ENCODE results near the gene SELENOF. TPM values are rescaled to one million over a fixed set of nuclear protein-coding genes. Genes with fewer than 3 reads are reported as not detected.

SELENOF gene
- total and polyA plus RNA-seq, 2 of the 13 experiments (the other 11 are each of a cell fraction or from before 2014, with no cell fraction given) = 133 to 163 TPM

DNA sequence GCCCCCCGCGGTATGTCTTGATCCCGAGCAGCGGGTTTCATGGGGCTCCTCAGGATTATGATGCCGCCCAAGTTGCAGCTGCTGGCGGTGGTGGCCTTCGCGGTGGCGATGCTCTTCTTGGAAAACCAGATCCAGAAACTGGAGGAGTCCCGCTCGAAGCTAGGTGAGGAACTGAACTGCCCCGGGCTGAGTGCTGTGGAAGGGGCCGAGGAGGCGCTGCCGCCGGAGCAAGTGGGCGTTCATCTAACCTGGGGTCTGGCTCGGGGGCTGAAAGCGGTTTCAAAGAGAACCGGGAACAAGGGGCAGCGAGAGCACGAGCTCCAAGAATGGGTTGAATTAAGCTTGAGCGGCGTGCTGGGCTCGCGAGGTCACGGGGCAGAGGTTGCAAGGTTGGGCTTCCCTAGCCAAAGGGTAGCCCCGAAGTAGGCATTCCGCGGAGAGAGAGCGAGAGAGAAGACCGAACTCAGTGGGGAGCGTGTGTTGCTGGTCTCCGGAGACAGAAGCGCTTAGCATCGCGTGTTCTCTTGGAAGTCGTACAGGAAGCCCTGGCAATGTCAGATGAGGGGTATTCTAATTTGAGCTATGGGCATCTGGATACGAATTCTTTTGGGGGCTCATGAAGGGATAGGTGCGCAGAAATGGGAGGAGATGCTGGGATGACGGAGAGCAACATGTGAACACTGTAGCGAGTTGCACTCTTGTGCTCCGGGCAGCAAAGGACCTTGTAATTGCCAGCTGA is 1.2 kb upstream of the SELENOF start (continued):
- TF ChIP-seq, protein P1, sequence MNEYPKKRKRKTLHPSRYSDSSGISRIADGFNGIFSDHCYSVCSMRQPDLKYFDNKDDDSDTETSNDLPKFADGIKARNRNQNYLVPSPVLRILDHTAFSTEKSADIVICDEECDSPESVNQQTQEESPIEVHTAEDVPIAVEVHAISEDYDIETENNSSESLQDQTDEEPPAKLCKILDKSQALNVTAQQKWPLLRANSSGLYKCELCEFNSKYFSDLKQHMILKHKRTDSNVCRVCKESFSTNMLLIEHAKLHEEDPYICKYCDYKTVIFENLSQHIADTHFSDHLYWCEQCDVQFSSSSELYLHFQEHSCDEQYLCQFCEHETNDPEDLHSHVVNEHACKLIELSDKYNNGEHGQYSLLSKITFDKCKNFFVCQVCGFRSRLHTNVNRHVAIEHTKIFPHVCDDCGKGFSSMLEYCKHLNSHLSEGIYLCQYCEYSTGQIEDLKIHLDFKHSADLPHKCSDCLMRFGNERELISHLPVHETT (CRISPR knock-in tag; conservative IDR thresholded peaks at IDR 0.05) = no peak
- TF ChIP-seq JUNB (CRISPR knock-in tag; IDR thresholded peaks at IDR 0.05; ENCODE audit: borderline replicate concordance) (no peak), RFX3 (CRISPR knock-in tag; IDR thresholded peaks at IDR 0.05) (no peak), TBP (CRISPR knock-in tag; IDR thresholded peaks at IDR 0.05) (no peak), ZNF318 (CRISPR knock-in tag; IDR thresholded peaks at IDR 0.05) (no peak)
- TF ChIP-seq, protein P2, sequence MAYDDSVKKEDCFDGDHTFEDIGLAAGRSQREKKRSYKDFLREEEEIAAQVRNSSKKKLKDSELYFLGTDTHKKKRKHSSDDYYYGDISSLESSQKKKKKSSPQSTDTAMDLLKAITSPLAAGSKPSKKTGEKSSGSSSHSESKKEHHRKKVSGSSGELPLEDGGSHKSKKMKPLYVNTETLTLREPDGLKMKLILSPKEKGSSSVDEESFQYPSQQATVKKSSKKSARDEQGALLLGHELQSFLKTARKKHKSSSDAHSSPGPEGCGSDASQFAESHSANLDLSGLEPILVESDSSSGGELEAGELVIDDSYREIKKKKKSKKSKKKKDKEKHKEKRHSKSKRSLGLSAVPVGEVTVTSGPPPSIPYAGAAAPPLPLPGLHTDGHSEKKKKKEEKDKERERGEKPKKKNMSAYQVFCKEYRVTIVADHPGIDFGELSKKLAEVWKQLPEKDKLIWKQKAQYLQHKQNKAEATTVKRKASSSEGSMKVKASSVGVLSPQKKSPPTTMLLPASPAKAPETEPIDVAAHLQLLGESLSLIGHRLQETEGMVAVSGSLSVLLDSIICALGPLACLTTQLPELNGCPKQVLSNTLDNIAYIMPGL (CRISPR knock-in tag; IDR thresholded peaks at IDR 0.05; ENCODE audit: borderline replicate concordance in 1 of 2, low read depth in 1 of 2) = no peak; a peak in 1 of 4 replicates
- TF ChIP-seq, protein P3, sequence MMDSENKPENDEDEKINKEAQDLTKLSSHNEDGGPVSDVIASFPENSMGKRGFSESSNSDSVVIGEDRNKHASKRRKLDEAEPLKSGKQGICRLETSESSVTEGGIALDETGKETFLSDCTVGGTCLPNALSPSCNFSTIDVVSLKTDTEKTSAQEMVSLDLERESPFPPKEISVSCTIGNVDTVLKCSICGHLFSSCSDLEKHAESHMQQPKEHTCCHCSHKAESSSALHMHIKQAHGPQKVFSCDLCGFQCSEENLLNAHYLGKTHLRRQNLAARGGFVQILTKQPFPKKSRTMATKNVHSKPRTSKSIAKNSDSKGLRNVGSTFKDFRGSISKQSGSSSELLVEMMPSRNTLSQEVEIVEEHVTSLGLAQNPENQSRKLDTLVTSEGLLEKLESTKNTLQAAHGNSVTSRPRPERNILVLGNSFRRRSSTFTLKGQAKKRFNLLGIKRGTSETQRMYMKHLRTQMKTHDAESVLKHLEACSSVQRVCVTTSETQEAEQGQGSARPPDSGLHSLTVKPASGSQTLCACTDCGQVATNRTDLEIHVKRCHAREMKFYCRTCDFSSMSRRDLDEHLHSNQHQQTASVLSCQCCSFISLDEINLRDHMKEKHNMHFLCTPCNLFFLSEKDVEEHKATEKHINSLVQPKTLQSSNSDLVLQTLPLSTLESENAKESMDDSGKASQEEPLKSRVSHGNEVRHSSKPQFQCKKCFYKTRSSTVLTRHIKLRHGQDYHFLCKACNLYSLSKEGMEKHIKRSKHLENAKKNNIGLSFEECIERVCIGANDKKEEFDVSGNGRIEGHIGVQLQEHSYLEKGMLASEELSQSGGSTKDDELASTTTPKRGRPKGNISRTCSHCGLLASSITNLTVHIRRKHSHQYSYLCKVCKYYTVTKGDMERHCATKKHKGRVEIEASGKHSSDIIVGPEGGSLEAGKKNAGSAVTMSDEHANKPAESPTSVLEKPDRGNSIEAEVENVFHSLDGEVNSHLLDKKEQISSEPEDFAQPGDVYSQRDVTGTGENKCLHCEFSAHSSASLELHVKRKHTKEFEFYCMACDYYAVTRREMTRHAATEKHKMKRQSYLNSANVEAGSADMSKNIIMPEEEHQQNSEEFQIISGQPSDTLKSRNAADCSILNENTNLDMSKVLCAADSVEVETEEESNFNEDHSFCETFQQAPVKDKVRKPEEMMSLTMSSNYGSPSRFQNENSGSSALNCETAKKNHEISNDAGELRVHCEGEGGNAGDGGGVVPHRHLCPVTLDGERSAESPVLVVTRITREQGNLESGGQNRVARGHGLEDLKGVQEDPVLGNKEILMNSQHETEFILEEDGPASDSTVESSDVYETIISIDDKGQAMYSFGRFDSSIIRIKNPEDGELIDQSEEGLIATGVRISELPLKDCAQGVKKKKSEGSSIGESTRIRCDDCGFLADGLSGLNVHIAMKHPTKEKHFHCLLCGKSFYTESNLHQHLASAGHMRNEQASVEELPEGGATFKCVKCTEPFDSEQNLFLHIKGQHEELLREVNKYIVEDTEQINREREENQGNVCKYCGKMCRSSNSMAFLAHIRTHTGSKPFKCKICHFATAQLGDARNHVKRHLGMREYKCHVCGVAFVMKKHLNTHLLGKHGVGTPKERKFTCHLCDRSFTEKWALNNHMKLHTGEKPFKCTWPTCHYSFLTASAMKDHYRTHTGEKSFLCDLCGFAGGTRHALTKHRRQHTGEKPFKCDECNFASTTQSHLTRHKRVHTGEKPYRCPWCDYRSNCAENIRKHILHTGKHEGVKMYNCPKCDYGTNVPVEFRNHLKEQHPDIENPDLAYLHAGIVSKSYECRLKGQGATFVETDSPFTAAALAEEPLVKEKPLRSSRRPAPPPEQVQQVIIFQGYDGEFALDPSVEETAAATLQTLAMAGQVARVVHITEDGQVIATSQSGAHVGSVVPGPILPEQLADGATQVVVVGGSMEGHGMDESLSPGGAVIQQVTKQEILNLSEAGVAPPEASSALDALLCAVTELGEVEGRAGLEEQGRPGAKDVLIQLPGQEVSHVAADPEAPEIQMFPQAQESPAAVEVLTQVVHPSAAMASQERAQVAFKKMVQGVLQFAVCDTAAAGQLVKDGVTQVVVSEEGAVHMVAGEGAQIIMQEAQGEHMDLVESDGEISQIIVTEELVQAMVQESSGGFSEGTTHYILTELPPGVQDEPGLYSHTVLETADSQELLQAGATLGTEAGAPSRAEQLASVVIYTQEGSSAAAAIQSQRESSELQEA (CRISPR knock-in tag; IDR thresholded peaks at IDR 0.05; ENCODE audit: not compliant biosample characterization) = no peak
